DND-41 (cell line): Measurements from ENCODE around the gene IGF2.

Source experiments
- ATAC-seq: fragments of 200-7000 bp; cut with Tn5 transposase; 3 replicates; pipeline ENCODE4 v1.9.1; 2021; ENCODE audit warnings: low read depth; ENCODE audit not compliant: insufficient read depth
- DNase-seq: peaks from one replicate; pipeline ENCODE4 v3.0.0-alpha.2; 2020
- H2AFZ ChIP-seq: 2 replicates; pipeline ENCODE4 v1.6.0; 2012; ENCODE audit warnings: low read depth, low read length
- H3K27ac ChIP-seq: 2 replicates; pipeline ENCODE4 v1.5.1; 2012; ENCODE audit warnings: low read length, inconsistent platforms
- H3K27me3 ChIP-seq: fragments of 200-600 bp; sonication (generic); 2 replicates; pipeline ENCODE4 v1.6.0; 2012; ENCODE audit warnings: low read length, mild to moderate bottlenecking, inconsistent platforms; ENCODE audit not compliant: insufficient read depth, poor library complexity
- H3K36me3 ChIP-seq: 2 replicates; pipeline ENCODE4 v1.5.1; 2012; ENCODE audit warnings: low read length, inconsistent platforms; ENCODE audit not compliant: insufficient read depth
- H3K4me1 ChIP-seq: 2 replicates; pipeline ENCODE4 v1.5.1; 2012; ENCODE audit warnings: mild to moderate bottlenecking, low read length; ENCODE audit not compliant: insufficient read depth
- H3K4me2 ChIP-seq: 2 replicates; pipeline ENCODE4 v1.6.0; 2012; ENCODE audit warnings: mild to moderate bottlenecking, moderate library complexity, low read length, inconsistent platforms; ENCODE audit not compliant: insufficient read depth
- H3K4me3 ChIP-seq, 2 experiments: fragments of 200-600 bp in 1 of 2; shearing (Covaris generic) in 1 of 2; 2 replicates each; pipeline ENCODE4 v1.5.1; 2012 to 2016; ENCODE audit warnings: inconsistent platforms in 2 of 2, low read length in 2 of 2, mild to moderate bottlenecking in 2 of 2, low read depth in 1 of 2, moderate library complexity in 1 of 2
- H3K79me2 ChIP-seq: 2 replicates; pipeline ENCODE4 v1.6.0; 2012; ENCODE audit warnings: low read length, inconsistent platforms; ENCODE audit not compliant: insufficient read depth
- H3K9ac ChIP-seq: 2 replicates; pipeline ENCODE4 v1.6.0; 2012; ENCODE audit warnings: low read depth, mild to moderate bottlenecking, inconsistent platforms, low read length, moderate library complexity
- H3K9me3 ChIP-seq: 2 replicates; pipeline ENCODE4 v1.5.1; 2012; ENCODE audit warnings: low read length, moderate library complexity, mild to moderate bottlenecking, inconsistent platforms; ENCODE audit not compliant: insufficient read depth, severe bottlenecking
- H4K20me1 ChIP-seq: 2 replicates; pipeline ENCODE4 v1.6.0; 2012; ENCODE audit warnings: low read length; ENCODE audit not compliant: insufficient read depth
- EZH2 ChIP-seq: IDR thresholded peaks from 3 replicates; pipeline ENCODE4 v1.6.1; 2012; ENCODE audit warnings: borderline replicate concordance, low read depth, mild to moderate bottlenecking, moderate library complexity, low read length, inconsistent platforms; ENCODE audit not compliant: severe bottlenecking
- TF ChIP-seq, protein P1 (sequence below): IDR thresholded peaks from 2 replicates; pipeline ENCODE4 v1.5.1; 2012; ENCODE audit warnings: borderline replicate concordance, low read length, moderate library complexity, mild to moderate bottlenecking; ENCODE audit not compliant: poor library complexity, severe bottlenecking; ENCODE audit errors: extremely low read depth

IGF2 gene

DNA sequence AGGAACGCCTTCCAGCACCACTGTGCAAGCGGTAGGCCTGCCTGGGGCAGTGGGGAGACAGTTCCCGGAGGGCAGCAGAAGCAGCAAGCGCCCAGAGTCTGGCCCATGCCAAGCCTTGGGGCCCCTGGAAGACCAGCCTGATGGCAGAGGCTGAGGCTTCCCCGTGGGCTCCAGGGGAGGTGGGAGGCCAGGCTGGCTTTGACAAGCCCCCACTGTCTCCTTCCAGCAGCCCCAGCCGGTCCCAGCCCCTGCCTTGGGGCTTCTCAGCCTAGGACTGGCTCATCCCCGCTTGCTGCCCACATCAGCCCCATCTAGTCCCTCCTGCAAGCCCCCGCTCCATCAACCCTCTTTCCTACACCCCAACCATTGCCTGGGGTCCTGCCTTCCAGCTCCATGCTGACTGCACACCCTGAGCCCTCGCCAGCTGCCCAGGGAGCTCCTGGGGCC, 46.7 kb downstream of the IGF2 start:
- H3K4me1 ChIP-seq: peaks cover 6% of the 10 kb centered on the region

DNA sequence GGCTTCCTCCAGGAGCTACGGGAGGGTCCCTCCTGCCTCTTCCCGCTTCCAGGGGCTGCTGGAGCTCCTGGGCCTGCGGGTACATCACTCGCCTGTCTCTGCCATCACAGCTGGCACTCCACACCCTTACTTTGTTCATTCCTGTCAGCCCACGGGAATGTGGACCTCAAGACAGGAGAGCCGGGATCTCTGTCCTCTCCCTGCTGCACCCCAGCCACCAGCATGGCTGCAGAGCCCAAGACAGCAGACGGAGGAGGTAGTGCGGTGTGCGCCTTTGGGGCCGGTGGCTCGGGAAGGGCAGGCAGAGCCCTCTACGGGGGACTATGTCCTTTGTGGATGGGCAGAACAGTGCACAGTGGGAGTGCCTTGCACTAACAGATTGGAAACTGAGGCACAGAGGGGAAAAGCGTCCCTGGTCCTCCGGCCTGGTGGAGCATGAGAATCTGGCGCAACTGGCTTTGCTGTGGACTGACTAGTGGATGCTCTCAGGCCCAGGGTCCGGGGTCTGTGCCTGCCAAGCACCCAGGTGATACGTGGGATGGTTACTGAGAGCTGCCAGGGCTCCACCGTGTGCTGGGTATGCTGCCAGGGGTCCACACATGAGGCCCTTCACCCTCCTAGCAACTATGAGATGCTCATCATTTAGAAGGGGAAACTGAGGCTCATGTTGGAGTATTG, 47.3 kb downstream of the IGF2 start:
- no peaks in the 10 kb centered on the region for H3K79me2 ChIP-seq
- H3K9ac ChIP-seq: no peak overlapping the region
- no peak overlapping the region for H3K4me3 ChIP-seq
- H4K20me1 ChIP-seq: peaks cover 59% of the 10 kb centered on the region
- H3K27ac ChIP-seq: no peak overlapping the region
- peaks cover 7% of the 10 kb centered on the region for H3K9me3 ChIP-seq
- no peak overlapping the region for H2AFZ ChIP-seq
- H3K27me3 ChIP-seq: peaks cover 9% of the 10 kb centered on the region
- peaks cover 6% of the 10 kb centered on the region for H3K4me1 ChIP-seq
- no peak for ATAC-seq
- H3K4me2 ChIP-seq: no peak overlapping the region
- no peaks in the 10 kb centered on the region for H3K36me3 ChIP-seq
- TF ChIP-seq, protein P1, sequence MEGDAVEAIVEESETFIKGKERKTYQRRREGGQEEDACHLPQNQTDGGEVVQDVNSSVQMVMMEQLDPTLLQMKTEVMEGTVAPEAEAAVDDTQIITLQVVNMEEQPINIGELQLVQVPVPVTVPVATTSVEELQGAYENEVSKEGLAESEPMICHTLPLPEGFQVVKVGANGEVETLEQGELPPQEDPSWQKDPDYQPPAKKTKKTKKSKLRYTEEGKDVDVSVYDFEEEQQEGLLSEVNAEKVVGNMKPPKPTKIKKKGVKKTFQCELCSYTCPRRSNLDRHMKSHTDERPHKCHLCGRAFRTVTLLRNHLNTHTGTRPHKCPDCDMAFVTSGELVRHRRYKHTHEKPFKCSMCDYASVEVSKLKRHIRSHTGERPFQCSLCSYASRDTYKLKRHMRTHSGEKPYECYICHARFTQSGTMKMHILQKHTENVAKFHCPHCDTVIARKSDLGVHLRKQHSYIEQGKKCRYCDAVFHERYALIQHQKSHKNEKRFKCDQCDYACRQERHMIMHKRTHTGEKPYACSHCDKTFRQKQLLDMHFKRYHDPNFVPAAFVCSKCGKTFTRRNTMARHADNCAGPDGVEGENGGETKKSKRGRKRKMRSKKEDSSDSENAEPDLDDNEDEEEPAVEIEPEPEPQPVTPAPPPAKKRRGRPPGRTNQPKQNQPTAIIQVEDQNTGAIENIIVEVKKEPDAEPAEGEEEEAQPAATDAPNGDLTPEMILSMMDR: no peak
- TF ChIP-seq EZH2: no peak
- no peak for DNase-seq

More for the DNA sequence above, 46.7 kb downstream of the IGF2 start:
- Histone ChIP-seq H2AFZ (no peak overlapping the region), H3K36me3 (no peaks in the 10 kb centered on the region), H4K20me1 (peaks cover 58% of the 10 kb centered on the region), H3K4me2 (no peak overlapping the region), H3K9me3 (peaks cover 7% of the 10 kb centered on the region), H3K79me2 (no peaks in the 10 kb centered on the region), H3K27me3 (peaks cover 9% of the 10 kb centered on the region), H3K27ac (no peak overlapping the region), H3K9ac (no peak overlapping the region), H3K4me3 (no peak overlapping the region)
- ATAC-seq (peak; percentile 3; the same call in 2 of the 3 replicates), DNase-seq (no peak)
- TF ChIP-seq, protein P1: no peak
- TF ChIP-seq EZH2: no peak

DNA sequence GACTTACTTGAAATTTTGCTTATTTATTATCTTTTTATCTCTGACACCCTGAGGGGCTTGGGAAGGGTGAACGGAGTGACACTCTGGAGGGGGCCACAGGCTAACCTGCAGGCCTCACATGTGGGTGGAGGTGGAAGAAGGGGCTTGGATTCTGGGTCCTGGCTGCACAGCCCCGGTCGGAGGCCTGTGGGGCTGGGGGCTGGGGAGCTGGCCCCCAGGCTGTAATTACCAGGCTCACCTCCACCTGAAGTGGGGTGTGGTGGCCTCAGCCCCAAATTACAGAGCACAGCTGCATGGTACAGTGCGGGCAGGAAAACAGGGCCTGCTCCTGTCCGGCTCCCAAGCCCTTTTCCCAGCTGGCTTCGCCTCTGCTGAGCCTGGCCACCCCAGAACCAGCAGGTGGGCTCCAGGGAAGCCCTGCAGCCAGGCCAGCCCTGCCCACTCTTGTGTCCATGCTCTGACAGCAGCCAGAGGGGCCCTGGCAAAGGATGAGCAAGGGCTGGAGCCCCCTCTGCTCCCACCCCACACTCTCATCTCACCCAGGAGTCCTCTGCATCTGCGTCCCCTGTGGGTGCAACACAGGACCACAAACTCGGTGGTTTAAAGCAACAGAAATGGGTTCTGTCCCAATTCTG, 48.0 kb downstream of the IGF2 start:
- Histone ChIP-seq H3K4me3 (no peak overlapping the region), H4K20me1 (peaks cover 61% of the 10 kb centered on the region), H3K27me3 (peaks cover 9% of the 10 kb centered on the region), H2AFZ (no peak overlapping the region), H3K9ac (no peak overlapping the region), H3K4me2 (no peak overlapping the region), H3K27ac (no peak overlapping the region), H3K79me2 (no peaks in the 10 kb centered on the region), H3K36me3 (no peaks in the 10 kb centered on the region), H3K4me1 (peaks cover 6% of the 10 kb centered on the region), H3K9me3 (peaks cover 7% of the 10 kb centered on the region)
- TF ChIP-seq EZH2: no peak
- TF ChIP-seq, protein P1: no peak
- ATAC-seq: no peak
- DNase-seq: no peak
